DMS153 (cell line): Measurements from ENCODE around the gene TIPIN.
A peak's percentile ranks its signal among the peaks of the same experiment; 100 is the strongest.
"Not testable (repeated sequence)": the region's sequence is repeated elsewhere in the genome, so short reads cannot be mapped to it uniquely, and the experiment has no call there.

ENCODE experiments used
- DNase-seq: peaks from one replicate; lab custom pipeline; 2025; lab: John Stamatoyannopoulos, UW

The TIPIN gene

DNA sequence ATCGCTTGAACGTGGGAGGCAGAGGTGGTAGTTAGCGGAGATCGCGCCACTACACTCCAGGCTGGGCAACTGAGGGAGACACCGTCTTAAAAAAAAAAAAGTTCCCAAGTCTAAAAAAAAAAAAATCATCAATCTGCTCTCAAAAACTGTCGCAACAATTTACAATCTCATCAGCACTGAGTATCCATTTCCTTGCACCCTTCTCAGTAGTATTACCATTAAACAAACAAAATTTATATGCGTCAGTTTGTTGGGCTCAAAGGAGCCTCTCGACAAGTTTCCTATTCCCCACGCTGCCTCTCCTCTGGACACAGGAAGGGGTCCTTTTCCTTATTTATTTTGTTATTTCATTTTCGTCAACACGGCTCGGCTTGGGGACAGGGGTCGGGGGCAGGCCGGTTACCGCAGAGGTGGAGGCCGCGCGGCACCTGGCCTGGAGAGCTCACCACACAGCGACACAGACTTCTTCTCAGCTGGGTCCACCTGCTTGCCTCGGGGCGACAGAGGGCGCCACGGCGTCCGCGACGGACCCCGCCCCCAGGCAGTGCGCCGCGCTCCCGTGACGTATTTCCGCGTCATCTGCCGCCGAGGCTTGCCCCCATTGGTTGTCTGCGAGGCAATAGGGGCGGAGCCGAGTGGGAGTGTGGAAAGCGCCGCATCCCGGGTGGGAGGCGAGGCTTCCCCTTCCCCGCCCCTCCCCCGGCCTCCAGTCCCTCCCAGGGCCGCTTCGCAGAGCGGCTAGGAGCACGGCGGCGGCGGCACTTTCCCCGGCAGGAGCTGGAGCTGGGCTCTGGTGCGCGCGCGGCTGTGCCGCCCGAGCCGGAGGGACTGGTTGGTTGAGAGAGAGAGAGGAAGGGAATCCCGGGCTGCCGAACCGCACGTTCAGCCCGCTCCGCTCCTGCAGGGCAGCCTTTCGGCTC is 30.0 kb upstream of the TIPIN start, which contains the start of gene MAP2K1:
MAP2K1 (plus strand) TSS at position 709 of the 920 bp plus-strand sequence. CDS start 436 bp downstream, outside the sequence.
- peak; percentile 87 for DNase-seq

DNA sequence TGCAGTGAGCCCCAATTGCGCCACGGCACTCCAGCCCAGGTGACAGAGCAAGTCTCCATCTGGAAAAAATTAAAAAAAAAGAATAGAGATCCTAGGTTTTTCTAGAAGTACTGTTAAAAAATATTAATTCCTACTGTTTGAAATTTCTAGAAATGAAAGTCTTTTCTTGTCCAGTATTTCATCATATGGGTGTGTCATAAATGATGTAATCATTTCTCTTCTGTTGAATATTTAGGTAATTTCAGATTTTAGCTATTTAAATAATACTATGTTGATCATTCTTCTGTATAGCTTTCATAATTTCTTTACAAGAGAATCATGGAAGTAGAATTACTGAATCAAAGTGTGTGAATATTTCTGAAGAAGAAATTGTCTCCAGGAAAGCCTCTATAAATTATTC is 24.9 kb upstream of the TIPIN start:
- DNase-seq, result not testable (repeated sequence)

DNA sequence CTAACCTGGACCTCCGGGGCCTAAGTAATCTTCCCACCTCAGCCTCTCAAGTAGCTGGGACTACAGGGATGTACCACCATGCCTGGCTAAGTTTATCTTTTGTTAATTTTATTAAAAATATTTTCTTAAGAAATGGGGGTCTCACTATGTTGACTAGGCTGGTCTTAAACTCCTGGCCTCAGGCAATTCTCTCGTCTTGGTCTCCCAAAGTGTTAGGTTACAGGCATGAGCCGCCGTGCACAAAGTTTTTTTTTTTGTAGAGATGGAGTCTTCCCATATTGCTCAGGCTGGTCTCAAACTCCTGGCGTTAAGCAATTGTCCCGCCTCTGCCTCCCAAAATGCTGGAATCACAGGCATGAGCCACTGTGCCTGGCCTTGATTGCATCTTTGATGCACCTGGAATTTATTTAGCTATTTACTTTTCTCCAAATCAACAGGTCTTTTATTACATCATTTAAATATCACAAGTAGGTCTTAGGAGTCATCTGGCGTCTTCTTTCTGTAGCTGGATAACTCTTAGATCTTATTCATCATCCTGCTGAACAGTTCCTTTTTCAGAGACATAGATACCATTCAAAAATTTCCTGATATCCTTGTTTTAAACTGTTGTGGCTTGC is 22.4 kb upstream of the TIPIN start:
- DNase-seq, result no peak

DNA sequence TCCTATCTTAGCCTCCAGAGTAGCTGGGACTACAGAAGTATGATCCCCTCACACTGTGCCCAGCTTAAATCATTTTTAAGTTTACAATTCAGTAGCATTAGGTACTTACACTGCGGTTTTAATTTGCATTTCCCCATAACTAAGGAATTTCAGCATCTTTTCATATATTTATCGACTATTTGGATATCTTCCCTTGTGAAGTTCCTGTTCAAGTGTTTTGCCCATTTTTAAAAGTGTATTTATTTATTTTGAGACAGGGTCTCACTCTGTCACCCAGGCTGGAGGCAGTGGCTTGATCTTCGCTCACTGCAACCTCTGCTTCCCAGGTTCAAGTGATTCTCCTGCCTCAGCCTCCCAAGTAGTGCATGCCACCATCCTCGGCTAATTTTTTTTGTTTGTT is 17.7 kb upstream of the TIPIN start:
- no peak for DNase-seq

DNA sequence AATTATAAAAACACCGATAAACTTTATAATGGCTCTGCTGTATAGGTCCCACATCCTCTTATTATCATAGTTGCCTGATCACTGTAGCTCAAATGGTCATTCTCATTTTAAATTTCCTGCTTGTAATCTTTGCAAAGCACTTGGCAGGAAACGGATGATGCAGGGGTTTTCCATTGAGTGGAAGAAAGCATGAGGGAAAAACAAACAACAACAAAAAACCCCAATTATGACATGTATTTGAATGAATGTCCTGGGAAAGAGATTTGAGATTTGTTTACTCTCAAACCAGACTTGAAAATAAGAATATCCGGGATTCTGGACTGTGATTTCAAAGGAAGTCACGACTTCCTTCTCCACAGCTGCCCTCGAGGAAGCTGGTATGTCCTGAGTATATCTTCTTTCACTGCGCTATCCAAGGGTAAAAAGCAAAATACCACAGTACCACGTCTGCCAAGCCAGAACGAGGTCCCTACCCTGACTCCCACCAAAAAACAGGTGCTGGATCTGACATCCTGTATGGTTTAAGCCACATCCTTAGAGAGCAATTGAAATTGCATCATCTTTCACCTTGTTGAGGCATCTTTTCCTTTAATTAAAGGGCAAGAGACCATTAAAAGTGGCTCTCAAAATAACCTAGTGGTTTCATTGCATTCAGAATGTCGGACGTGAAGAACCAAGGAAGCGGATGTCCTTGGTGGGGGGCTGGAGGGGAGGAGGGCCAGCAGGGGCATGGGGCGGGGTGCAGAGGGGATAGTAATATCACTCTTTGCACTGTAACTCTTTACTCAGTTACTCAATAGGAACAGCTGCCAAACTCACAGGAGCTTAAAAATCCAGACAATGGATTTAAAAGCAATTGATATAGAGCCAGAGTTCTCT is 13.5 kb upstream of the TIPIN start:
- DNase-seq, result peak; percentile 45

DNA sequence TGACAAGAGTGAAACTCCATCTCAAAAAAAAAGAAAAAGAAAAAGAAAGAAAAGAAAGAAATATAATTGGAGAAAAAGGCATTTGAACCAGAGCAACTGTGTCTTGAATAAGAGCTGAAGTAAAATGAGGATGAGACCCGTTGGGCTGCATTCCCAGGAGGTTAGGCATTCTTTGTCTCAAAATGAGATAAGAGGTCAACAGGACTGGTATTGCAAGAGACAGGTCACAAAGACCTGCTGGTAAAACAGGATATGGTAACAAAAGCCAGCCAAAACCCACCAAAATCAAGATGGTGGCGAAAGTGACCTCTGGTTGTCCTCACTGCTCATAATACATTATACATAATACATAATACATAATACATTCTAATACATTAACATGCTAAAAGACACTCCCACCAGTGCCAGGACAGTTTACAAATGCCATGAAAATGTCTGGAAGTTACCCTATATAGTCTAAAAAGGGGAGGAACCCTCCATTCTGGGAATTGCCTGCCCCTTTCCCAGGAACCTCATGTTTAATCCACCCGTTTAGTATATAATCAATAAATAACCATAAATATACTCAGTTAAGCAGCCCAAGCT is 8.6 kb upstream of the TIPIN start:
- no peak for DNase-seq

DNA sequence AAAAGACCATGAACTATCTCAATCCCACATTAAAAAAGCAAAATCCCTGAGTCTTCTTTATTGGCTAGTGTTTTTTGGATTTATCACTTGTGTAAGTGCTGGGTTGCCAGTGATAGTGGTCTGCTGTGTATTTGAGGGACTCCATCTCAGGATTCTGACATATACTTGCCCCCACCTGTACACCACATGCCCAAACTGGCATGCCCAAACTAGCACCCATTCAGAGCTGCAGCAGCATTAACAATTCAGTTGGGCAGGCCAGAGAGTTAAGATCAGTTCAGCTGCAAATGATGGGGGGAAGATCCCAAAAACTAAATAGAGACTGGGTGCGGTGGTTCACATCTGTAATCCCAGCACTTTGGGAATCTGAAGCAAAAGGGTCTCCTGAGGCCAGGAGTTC is 6.3 kb upstream of the TIPIN start:
- DNase-seq, result no peak

DNA sequence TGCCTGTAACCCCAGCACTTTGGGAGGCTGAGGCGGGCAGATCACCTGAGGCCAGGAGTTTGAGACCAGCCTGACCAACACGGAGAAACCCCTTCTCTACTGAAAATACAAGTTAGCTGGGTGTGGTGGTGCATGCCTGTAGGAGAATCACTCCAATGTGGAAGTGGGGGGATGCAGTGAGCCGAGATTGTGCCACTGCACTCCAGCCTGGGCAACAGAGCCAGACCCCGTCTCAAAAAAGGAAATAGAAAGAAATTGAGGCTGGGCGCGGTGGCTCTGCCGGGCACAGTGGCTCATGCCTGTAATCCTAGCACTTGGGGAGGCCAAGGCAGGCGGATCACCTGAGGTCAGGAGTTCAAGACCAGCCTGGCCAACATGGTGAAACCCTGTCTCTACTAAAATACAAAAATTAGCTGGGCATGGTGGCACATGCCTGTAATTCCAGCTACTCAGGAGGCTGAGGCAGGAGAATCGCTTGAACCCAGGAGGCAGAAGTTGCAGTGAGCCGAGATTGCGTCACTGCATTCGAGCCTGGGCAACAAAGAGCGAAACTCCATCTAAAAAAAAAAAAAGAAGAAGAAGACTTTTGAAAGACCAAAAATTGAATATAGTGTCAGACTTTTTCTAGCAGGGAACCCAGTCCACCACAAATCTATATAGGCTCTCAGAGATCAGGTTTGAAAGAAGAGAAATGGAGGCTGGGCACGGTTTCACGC is 5.4 kb upstream of the TIPIN start:
- not testable (repeated sequence) for DNase-seq

DNA sequence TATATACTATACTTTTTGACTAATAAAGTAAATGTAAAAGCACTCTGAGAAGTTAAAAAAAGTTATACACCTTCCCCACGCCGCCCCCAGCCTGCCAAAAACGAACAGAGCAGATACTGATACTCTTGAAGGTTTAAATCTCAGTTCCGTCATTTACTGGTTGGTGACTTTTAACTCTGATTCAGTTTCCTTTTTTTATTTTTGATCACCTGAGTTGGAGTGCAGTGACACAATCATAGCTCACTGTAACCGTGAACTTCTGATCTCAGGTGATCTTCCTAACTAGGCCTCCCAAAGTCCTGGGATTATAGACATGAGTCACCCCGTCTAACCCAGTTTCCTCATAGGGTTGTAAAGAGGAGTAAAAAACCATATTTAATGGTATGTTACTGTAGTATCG is 3.3 kb upstream of the TIPIN start:
- DNase-seq, result no peak

DNA sequence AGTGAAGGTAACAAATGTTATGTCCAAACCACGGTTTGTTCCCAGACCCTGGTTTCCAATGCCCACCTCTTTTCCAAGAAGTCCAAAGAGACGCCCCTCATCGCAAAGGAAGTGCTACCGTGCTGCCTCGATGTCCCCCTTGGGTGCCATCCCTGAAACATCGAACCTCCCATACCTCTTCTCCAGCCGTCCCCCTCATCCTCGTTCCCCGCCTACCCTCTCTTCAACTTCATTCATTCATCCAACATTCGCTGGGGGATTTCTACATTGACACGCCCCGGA is 467 bp downstream of the TIPIN start:
- no peak for DNase-seq

DNA sequence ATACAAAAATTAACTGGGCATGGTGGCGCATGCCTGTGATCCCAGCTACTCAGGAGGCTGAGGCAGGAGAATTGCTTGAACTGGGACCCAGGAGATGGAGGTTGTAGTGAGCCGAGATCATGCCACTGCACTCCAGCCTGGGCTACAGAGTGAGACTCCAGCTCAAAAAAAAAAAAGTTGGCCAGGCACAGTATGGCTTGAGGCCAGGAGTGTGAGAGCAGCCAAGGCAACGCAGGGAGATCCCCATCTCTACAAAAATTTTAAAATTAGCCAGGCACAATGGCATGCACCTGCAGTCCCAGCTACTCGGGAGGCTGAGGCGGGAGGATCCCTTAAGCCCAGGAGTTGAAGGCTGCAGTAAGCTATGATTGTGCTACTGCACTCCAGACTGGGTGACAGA is 8.0 kb downstream of the TIPIN start:
- not testable (repeated sequence) for DNase-seq

DNA sequence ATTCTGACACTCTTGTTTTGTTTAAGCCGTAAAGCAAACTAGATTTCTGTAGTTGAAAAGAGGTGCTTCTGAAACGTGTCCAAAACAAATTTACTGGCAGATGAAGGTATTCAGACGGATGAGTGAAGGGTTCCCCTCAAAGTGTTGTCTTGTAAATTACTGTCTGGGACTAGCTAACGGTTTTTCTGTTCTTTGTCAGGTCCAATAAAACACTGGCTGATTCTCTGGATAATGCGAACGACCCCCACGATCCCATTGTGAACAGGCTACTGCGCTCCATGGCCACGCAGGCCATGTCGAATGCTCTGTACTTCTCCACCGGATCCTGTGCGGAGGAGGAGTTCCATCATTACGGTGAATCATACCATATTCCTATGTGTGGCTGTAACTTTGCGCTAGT is 27.7 kb downstream of the TIPIN start:
- no peak for DNase-seq

DNA sequence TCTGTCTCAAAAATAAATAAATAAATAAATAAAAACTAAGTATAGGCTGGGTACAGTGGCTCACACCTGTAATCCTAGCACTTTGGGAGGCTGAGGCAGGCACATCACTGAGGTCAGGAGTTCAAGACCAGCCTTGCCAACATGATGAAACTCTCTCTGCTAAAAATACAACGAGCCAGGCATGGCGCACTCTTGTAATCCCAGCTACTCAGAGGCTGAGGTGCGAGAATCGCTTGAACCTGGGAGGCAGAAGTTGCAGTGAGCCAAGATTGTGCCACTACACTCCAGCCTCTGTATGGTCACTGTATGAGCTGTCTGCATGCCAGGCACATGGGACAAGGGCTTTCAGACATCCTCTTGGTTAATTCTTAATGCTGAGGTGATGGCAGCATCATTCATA is 28.7 kb downstream of the TIPIN start:
- no peak for DNase-seq

DNA sequence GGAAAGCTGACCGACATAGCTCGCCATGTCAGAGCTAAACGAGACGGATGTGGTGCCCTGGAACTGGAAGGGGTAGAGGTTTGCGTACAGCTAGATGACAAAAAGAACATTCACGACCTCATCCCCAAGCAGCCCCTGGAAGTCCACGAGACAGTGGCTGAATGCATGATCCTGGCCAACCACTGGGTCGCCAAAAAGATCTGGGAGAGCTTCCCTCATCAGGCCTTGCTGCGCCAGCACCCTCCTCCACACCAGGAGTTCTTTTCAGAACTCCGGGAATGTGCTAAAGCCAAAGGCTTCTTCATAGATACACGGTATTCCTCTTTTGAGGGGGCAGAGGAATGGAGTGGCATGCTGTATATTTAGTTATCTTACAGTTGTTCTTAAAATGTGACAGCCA is 30.4 kb downstream of the TIPIN start:
- no peak for DNase-seq

DNA sequence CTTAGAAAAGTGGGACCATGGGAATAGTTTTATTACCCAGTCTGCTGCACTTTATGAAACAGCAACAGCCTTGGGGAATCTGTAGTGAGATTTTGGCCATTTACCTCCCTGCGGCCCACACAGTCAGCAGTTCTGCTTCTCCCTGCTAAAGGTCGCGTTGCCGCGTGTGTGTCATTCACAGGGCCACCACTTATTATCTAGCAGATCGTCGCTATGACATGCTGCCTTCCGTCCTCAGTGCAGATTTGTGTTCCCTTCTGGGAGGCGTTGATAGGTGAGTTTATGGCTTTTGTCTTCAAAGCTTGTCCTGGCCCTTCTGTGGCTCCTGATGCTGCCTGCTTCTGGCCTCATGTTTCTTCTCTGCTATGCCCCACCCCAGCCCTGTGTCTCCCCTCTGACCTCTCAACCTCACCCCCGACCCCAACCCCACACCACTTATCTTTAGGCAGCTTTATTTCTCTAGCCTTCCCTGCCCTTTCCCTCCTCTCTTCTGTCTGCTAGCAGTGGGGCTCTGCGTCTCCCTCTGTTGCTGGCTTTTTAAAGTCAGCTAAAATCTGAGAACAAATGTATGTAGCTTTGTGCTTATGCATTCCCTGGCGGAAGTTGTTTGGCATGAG is 33.1 kb downstream of the TIPIN start:
- DNase-seq, result no peak

DNA sequence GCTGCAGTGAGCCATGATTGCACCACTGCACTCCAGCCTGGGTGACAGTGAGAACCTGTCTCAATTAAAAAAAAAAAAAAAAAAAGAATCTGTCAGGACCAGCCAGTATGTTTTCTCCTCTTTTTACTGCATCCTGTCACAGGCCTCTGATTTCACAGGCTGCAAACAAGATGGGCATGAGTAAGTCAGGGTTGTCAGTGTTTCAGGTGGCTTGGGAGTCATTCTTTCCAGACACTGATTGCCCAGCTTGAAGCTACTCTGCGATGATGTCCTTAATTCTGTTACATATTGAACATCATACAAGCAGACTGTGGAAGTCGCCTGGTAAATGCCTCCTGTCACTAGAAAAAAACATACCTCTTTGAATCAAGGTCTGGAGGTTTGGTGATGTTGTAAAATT is 44.3 kb downstream of the TIPIN start:
- no peak for DNase-seq

DNA sequence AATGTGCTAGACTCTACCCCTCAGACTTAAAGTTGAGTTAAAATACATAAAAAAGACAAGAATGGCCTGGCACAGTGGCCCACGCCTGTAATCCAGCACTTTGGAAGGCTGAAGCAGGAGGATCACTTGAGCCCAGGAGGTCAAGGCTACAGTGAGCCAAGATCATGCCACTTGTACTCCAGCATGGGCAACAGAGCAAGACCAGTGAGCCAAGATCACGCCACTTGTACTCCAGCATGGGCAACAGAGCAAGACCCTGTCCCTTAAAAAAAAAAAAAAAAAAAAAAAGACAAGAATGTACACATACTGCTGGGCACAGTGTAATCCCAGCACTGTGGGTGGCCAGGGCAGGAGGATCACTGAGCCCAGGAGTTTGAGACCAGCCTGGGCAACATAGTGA is 45.7 kb downstream of the TIPIN start:
- DNase-seq, result no peak

DNA sequence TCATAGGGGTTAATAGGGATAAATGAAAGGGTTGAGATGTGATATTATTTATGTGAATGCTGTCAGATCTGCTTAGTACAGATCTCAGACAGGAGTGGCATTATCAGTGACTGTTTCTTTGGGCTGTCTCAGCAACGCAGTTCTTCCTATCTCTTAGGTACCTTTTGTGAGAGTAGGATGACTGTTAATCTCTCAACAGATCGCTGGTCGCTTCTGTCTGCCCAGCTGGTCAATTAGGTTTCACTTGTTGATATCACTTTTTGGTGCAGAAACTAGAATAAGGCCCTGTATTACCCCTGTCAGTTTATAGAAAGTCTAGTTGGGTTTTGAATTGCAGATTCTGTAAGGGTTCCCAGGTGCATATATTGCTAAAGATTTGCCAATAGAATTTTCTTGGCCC is 46.7 kb downstream of the TIPIN start:
- no peak for DNase-seq

DNA sequence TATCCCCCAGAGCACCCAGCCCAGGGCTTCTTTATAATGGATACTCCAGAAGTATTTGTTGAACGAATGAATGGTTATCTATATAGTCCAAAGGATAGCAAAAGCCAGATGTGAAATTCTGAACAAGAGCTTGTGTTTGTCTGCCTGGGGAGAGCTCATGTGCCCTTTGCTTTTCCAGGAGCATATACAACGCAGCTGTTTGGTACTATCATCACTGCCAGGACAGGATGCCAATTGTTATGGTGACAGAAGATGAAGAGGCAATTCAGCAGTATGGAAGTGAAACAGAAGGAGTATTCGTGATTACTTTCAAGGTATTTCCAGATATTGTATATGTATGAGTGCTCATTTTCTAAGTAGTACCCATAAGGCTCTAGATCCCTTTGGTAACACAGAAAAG is 48.0 kb downstream of the TIPIN start:
- no peak for DNase-seq

DNA sequence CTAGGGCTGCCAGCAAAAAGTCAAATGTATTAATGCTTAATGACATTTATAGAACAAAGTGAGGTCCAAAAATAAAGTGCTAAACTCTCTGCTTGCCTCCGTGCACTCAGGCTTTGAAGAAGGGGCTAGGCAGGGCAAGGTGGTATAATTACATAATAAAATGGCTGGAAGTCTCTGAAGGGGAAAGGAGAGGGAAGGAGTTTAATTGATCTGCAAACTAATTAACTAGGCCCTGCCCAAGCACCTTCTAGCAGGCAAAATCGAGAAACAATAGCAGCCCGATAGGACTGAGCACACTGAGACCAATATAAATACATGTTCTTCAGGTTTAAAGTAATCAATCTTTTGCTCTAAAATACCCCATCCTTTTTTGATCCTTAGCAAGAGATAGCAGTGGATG is 50.1 kb downstream of the TIPIN start:
- no peak for DNase-seq

DNA sequence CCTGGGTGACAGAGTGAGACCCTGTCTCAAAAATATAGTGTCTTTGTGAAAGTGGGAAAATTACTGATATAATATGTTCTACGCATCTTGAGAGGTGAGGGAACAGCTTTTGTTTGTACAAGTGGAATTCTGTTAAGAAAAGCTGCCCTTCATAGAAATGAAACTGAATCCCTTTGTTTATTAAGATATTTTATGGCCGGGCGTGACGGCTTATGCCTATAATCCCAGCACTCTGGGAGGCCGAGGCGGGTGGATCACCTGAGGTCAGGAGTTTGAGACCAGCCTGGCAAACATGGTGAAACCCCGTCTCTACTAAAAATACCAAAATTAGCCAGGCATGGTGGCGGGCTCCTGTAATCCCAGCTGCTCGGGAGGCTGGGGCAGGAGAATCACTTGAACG is 52.1 kb downstream of the TIPIN start:
- not testable (repeated sequence) for DNase-seq
